ENCODE measurements around the gene ATP6V1C2.

GRCh38 chr2:10806543-10806942 is 85.1 kb downstream of the ATP6V1C2 start:
- TF ChIP-seq REST (IDR thresholded peaks at IDR 0.05; ENCODE audit: borderline replicate concordance), result no peak
- TF ChIP-seq SMC3 (conservative IDR thresholded peaks at IDR 0.05; ENCODE audit: poor library complexity), result no peak
- no peak for TF ChIP-seq EZH2 (IDR thresholded peaks at IDR 0.05; ENCODE audit: borderline replicate concordance, insufficient read depth, low read length, poor library complexity, severe bottlenecking)
- no peak for TF ChIP-seq CTCF (IDR thresholded peaks at IDR 0.05; ENCODE audit: poor library complexity, severe bottlenecking)
- TF ChIP-seq RAD21 (conservative IDR thresholded peaks at IDR 0.05), result no peak

Data from neural cell (in vitro differentiated cells).